Natural killer cell (primary cell): ENCODE measurements around the gene BARHL2. TPM values are rescaled to one million over a fixed set of nuclear protein-coding genes. Genes with fewer than 3 reads are reported as not detected.

Source experiments
- ATAC-seq, 3 donors: fragments of 150-1000 bp in 2 of 3; fragments of 200-7000 bp in 1 of 3; cut with Tn5 transposase; 1 replicate in 1 of 3; 2 replicates in 2 of 3; pipeline ENCODE4 v1.10.0; 2021; ENCODE audit warnings: mild to moderate bottlenecking in 2 of 3, moderate library complexity in 2 of 3
- DNase-seq, 2 donors: peaks; one replicate each; pipeline versions ENCODE4 v3.0.0 to v3.0.0-alpha.2; 2013 to 2021; ENCODE audit warnings: mixed read lengths in 1 of 2
- H3K27ac ChIP-seq: one replicate; pipeline ENCODE4 v1.5.1; 2013; ENCODE audit warnings: mild to moderate bottlenecking, low read length
- H3K27me3 ChIP-seq: one replicate; pipeline ENCODE4 v1.6.1; 2013; ENCODE audit warnings: low read length; ENCODE audit not compliant: control insufficient read depth, insufficient read depth
- H3K36me3 ChIP-seq: one replicate; pipeline ENCODE4 v1.6.1; 2013; ENCODE audit warnings: low read length; ENCODE audit not compliant: control insufficient read depth, insufficient read depth
- H3K4me1 ChIP-seq: one replicate; pipeline ENCODE4 v1.6.1; 2013; ENCODE audit warnings: low read length; ENCODE audit not compliant: control insufficient read depth, insufficient read depth
- H3K4me3 ChIP-seq: one replicate; pipeline ENCODE4 v1.5.1; 2013; ENCODE audit warnings: low read length
- H3K9me3 ChIP-seq: one replicate; pipeline ENCODE4 v1.6.1; 2013; ENCODE audit warnings: low read length; ENCODE audit not compliant: control insufficient read depth, insufficient read depth
- H3K27ac Mint-ChIP-seq, 2 donors: one replicate each; pipeline ENCODE4 v1.8.0; 2022; ENCODE audit warnings: mild to moderate bottlenecking in 2 of 2, mixed read lengths in 2 of 2, moderate library complexity in 1 of 2
- H3K27me3 Mint-ChIP-seq, 2 donors: one replicate each; pipeline ENCODE4 v1.8.0; 2022; ENCODE audit warnings: low read depth in 2 of 2, mixed read lengths in 2 of 2
- H3K36me3 Mint-ChIP-seq: one replicate; pipeline ENCODE4 v1.8.0; 2022; ENCODE audit warnings: mixed read lengths
- H3K4me1 Mint-ChIP-seq, 2 donors: one replicate each; pipeline ENCODE4 v1.8.0; 2022; ENCODE audit warnings: mixed read lengths in 2 of 2
- H3K4me3 Mint-ChIP-seq: one replicate; pipeline ENCODE4 v1.8.0; 2022; ENCODE audit warnings: mild to moderate bottlenecking, moderate library complexity, mixed read lengths
- H3K9me3 Mint-ChIP-seq, 2 donors: one replicate each; pipeline ENCODE4 v1.8.0; 2022; ENCODE audit warnings: mixed read lengths in 2 of 2
- WGBS: methylation state at CpG from one replicate; pipeline ENCODE4 v1.1.7; 2013; ENCODE audit warnings: missing lambda C conversion rate; ENCODE audit not compliant: insufficient coverage; 5-methylcytosine and 5-hydroxymethylcytosine counted together
- intact Hi-C: fragments of 100-400 bp; cut with micrococcal nuclease; formaldehyde crosslinking; loops from one replicate; pipeline ENCODE4 v1.14.2; 2022
- total RNA-seq, 4 donors: library from RNA; stranded (reverse); fragments of 120-200 nt in 1 of 4; gene quantifications; one replicate each; pipeline versions ENCODE4 v1.2.3 to v1.2.4, GENCODE V29; 2013 to 2022
- TF ChIP-seq, protein P1 (sequence below): fragments of 200-600 bp; IDR thresholded peaks from one replicate; pipeline ENCODE4 v1.8.0; 2022; ENCODE audit warnings: antibody characterized with exemption

Gene BARHL2
- total RNA-seq, 3 donors from 2014 or later (not counting 1 experiment from before 2014, with no cell fraction given) = not detected

- WGBS = 6% methylated on average over 65 of the region's 66 CpGs
- H3K9me3 Mint-ChIP-seq = no peaks in the 10 kb centered on the region
- peaks cover 77 to 93% of the 10 kb centered on the region in 2 donors for H3K27me3 Mint-ChIP-seq
- H3K4me3 Mint-ChIP-seq = peak overlapping the region; percentile 81
- H3K4me1 ChIP-seq = peaks cover 26% of the 10 kb centered on the region
- H3K4me3 ChIP-seq = no peak overlapping the region
- no peak overlapping the region for H3K27ac Mint-ChIP-seq
- no peaks in the 10 kb centered on the region for H3K36me3 ChIP-seq
- TF ChIP-seq, protein P1, sequence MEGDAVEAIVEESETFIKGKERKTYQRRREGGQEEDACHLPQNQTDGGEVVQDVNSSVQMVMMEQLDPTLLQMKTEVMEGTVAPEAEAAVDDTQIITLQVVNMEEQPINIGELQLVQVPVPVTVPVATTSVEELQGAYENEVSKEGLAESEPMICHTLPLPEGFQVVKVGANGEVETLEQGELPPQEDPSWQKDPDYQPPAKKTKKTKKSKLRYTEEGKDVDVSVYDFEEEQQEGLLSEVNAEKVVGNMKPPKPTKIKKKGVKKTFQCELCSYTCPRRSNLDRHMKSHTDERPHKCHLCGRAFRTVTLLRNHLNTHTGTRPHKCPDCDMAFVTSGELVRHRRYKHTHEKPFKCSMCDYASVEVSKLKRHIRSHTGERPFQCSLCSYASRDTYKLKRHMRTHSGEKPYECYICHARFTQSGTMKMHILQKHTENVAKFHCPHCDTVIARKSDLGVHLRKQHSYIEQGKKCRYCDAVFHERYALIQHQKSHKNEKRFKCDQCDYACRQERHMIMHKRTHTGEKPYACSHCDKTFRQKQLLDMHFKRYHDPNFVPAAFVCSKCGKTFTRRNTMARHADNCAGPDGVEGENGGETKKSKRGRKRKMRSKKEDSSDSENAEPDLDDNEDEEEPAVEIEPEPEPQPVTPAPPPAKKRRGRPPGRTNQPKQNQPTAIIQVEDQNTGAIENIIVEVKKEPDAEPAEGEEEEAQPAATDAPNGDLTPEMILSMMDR = no peak
- peaks cover 6% of the 10 kb centered on the region for H3K36me3 Mint-ChIP-seq
- peaks cover 17 to 26% of the 10 kb centered on the region in 2 donors for H3K4me1 Mint-ChIP-seq
- H3K27ac ChIP-seq = no peak overlapping the region
- no peak for ATAC-seq
- intact Hi-C loops = no loop called here
- no peak for DNase-seq
- H3K9me3 ChIP-seq = peaks cover 15% of the 10 kb centered on the region
- peaks cover 85% of the 10 kb centered on the region for H3K27me3 ChIP-seq
Measured at GRCh38 chr1:90718411-90719329, 1.6 kb upstream of the BARHL2 start.

GRCh38 chr1:90717665-90718410 is 736 bp upstream of the BARHL2 start:
- H3K9me3 ChIP-seq = peaks cover 14% of the 10 kb centered on the region
- TF ChIP-seq, protein P1 = no peak
- no peak overlapping the region for H3K27ac ChIP-seq
- peaks cover 85% of the 10 kb centered on the region for H3K27me3 ChIP-seq
- Mint-ChIP-seq H3K27me3 (peaks cover 78 to 93% of the 10 kb centered on the region in 2 donors), H3K27ac (no peak overlapping the region), H3K36me3 (peaks cover 6% of the 10 kb centered on the region), H3K4me3 (peak overlapping the region; percentile 81), H3K9me3 (no peaks in the 10 kb centered on the region), H3K4me1 (peaks cover 17 to 18% of the 10 kb centered on the region in 2 donors)
- H3K36me3 ChIP-seq = no peaks in the 10 kb centered on the region
- 5% methylated on average over 94 of the region's 94 CpGs for WGBS
- DNase-seq (no peak), ATAC-seq (peak in 2 of 3 donors; percentile 18 to 45)
- peaks cover 19% of the 10 kb centered on the region for H3K4me1 ChIP-seq
- intact Hi-C loops = no loop called here
- no peak overlapping the region for H3K4me3 ChIP-seq

GRCh38 chr1:90717356-90717664 is 208 bp upstream of the BARHL2 start:
- H3K36me3 Mint-ChIP-seq = peaks cover 6% of the 10 kb centered on the region
- no peak overlapping the region for H3K27ac Mint-ChIP-seq
- Histone ChIP-seq H3K9me3 (peaks cover 14% of the 10 kb centered on the region), H3K27me3 (peaks cover 87% of the 10 kb centered on the region), H3K27ac (no peak overlapping the region), H3K36me3 (no peaks in the 10 kb centered on the region), H3K4me3 (no peak overlapping the region), H3K4me1 (peaks cover 19% of the 10 kb centered on the region)
- 11% methylated on average over 37 of the region's 37 CpGs for WGBS
- peaks cover 78 to 92% of the 10 kb centered on the region in 2 donors for H3K27me3 Mint-ChIP-seq
- peaks cover 17 to 18% of the 10 kb centered on the region in 2 donors for H3K4me1 Mint-ChIP-seq
- TF ChIP-seq, protein P1 = no peak
- H3K4me3 Mint-ChIP-seq = peak overlapping the region; percentile 75
- intact Hi-C loops = no loop called here
- DNase-seq (no peak), ATAC-seq (peak in 2 of 3 donors; percentile 21 to 49)
- no peaks in the 10 kb centered on the region for H3K9me3 Mint-ChIP-seq
